ENCODE results near the gene DENND2D. TPM values are rescaled to one million over a fixed set of nuclear protein-coding genes. Genes with fewer than 3 reads are reported as not detected.

DENND2D gene
- total RNA-seq, 1 donor from 2014 or later, result 78.2 TPM

- no peak overlapping the region for H3K27ac ChIP-seq
- no peak for ATAC-seq
Measured at GRCh38 chr1:111184663-111185062, 15.8 kb downstream of the DENND2D start.

GRCh38 chr1:111183308-111184069, 17.0 kb downstream of the DENND2D start:
- intact Hi-C loops (cut with DNase I), result no loop called here
- Histone ChIP-seq H3K4me3 (no peak overlapping the region), H3K36me3 (peaks cover 66% of the 10 kb centered on the region), H3K27me3 (no peaks in the 10 kb centered on the region), H3K9me3 (no peaks in the 10 kb centered on the region), H3K27ac (no peak overlapping the region), H3K4me1 (no peaks in the 10 kb centered on the region)
- TF ChIP-seq CTCF (IDR thresholded peaks at IDR 0.05), result no peak
- no peak for ATAC-seq
- DNase-seq, result no peak

More at GRCh38 chr1:111184663-111185062, 15.8 kb downstream of the DENND2D start:
- no peak for DNase-seq
- Histone ChIP-seq H3K36me3 (peaks cover 75% of the 10 kb centered on the region), H3K27me3 (no peaks in the 10 kb centered on the region), H3K4me1 (no peaks in the 10 kb centered on the region), H3K9me3 (no peaks in the 10 kb centered on the region), H3K4me3 (no peak overlapping the region)
- intact Hi-C loops (cut with DNase I), result no loop called here
- no peak for TF ChIP-seq CTCF (IDR thresholded peaks at IDR 0.05)

GRCh38 chr1:111182052-111182451, 18.4 kb downstream of the DENND2D start:
- no peak for DNase-seq
- no peaks in the 10 kb centered on the region for H3K4me1 ChIP-seq
- H3K27me3 ChIP-seq, result no peaks in the 10 kb centered on the region
- intact Hi-C loops (cut with DNase I), result no loop called here
- no peaks in the 10 kb centered on the region for H3K9me3 ChIP-seq
- H3K36me3 ChIP-seq, result peaks cover 58% of the 10 kb centered on the region
- no peak for TF ChIP-seq CTCF (IDR thresholded peaks at IDR 0.05)
- H3K4me3 ChIP-seq, result no peak overlapping the region
- no peak for ATAC-seq
- no peak overlapping the region for H3K27ac ChIP-seq

- Histone ChIP-seq H3K4me1 (no peaks in the 10 kb centered on the region), H3K27me3 (no peaks in the 10 kb centered on the region), H3K4me3 (no peak overlapping the region), H3K9me3 (no peaks in the 10 kb centered on the region), H3K27ac (no peak overlapping the region), H3K36me3 (peaks cover 58% of the 10 kb centered on the region)
- TF ChIP-seq CTCF (IDR thresholded peaks at IDR 0.05), result no peak
- no peak for ATAC-seq
- intact Hi-C loops (cut with DNase I), result no loop called here
- DNase-seq, result no peak
Measured at GRCh38 chr1:111179968-111180533, 20.4 kb downstream of the DENND2D start.

GRCh38 chr1:111176678-111177077, 23.8 kb downstream of the DENND2D start:
- no peaks in the 10 kb centered on the region for H3K27me3 ChIP-seq
- H3K4me1 ChIP-seq, result no peaks in the 10 kb centered on the region
- TF ChIP-seq CTCF (IDR thresholded peaks at IDR 0.05), result no peak
- intact Hi-C loops (cut with DNase I), result no loop called here
- no peak for ATAC-seq
- H3K9me3 ChIP-seq, result no peaks in the 10 kb centered on the region
- no peak overlapping the region for H3K27ac ChIP-seq
- no peak for DNase-seq
- no peak overlapping the region for H3K4me3 ChIP-seq
- H3K36me3 ChIP-seq, result peaks cover 56% of the 10 kb centered on the region

Measured in upper lobe of right lung (tissue), 1 donor.